K562 (cell line): ENCODE data around the gene MYO1F. TPM values are rescaled to one million over a fixed set of nuclear protein-coding genes. Genes with fewer than 3 reads are reported as not detected.

Experiments
- C11orf30 ChIP-seq: fragments of 450-650 bp; IDR thresholded peaks from 2 replicates; pipeline ENCODE4 v1.6.1; 2016; ENCODE audit warnings: low read depth, mild to moderate bottlenecking
- CEBPG ChIP-seq, 3 experiments: fragments of 200-800 bp in 1 of 3; sonication (Bioruptor generic) in 1 of 3; sonication (generic) in 1 of 3; formaldehyde crosslinking in 1 of 3; IDR thresholded peaks in 2 of 3; conservative IDR thresholded peaks in 1 of 3; 2 replicates each; pipeline versions ENCODE4 v1.6.1 to v1.8.0; 2016 to 2022; ENCODE audit warnings: missing compliant biosample characterization in 2 of 3, missing genetic modification characterization in 2 of 3, mild to moderate bottlenecking in 1 of 3, missing genetic modification reagents in 1 of 3
- FUS ChIP-seq: fragments of 200-400 bp; formaldehyde crosslinking; optimal IDR thresholded peaks from 2 replicates; pipeline ENCODE3; 2017; ENCODE audit warnings: low read depth, low read length
- MCM3 ChIP-seq: fragments of 450-650 bp; IDR thresholded peaks from 2 replicates; pipeline ENCODE4 v1.6.1; 2016
- NBN ChIP-seq: fragments of 450-650 bp; IDR thresholded peaks from 2 replicates; pipeline ENCODE4 v1.6.1; 2016; ENCODE audit warnings: low read depth, mild to moderate bottlenecking
- NCOR1 ChIP-seq: fragments of 450-650 bp; IDR thresholded peaks from 2 replicates; pipeline ENCODE4 v1.6.1; 2016; ENCODE audit warnings: mild to moderate bottlenecking, moderate library complexity
- NR4A1 ChIP-seq, 2 experiments: fragments of 250-450 bp in 1 of 2; fragments of 450-650 bp in 1 of 2; sonication (Bioruptor Pico) in 1 of 2; IDR thresholded peaks; 2 replicates each; pipeline versions ENCODE4 v1.4.0 to v1.6.1; 2016 to 2020; ENCODE audit warnings: mild to moderate bottlenecking in 2 of 2, missing compliant biosample characterization in 1 of 2, missing genetic modification characterization in 1 of 2, moderate library complexity in 1 of 2
- SMARCC2 ChIP-seq: fragments of 450-650 bp; IDR thresholded peaks from 2 replicates; pipeline ENCODE4 v1.6.1; 2017; ENCODE audit warnings: antibody characterized with exemption, moderate library complexity, mild to moderate bottlenecking, low read depth
- SRF ChIP-seq, 2 experiments: fragments of 250-450, 450-650 bp in 1 of 2; sonication (Bioruptor Pico) in 1 of 2; sonication (generic) in 1 of 2; formaldehyde crosslinking; IDR thresholded peaks; 2 replicates each; pipeline versions ENCODE4 v1.5.0 to v1.5.1; 2020 to 2022; ENCODE audit warnings: mild to moderate bottlenecking in 1 of 2, missing genetic modification reagents in 1 of 2
- U2AF1 ChIP-seq: fragments of 200-400 bp; formaldehyde crosslinking; optimal IDR thresholded peaks from 2 replicates; pipeline ENCODE3; 2017; ENCODE audit warnings: mild to moderate bottlenecking, low read depth, low read length, moderate library complexity
- ZBTB1 ChIP-seq: sonication (generic); formaldehyde crosslinking; IDR thresholded peaks from 2 replicates; pipeline ENCODE4 v1.8.1; 2023; ENCODE audit warnings: missing genetic modification reagents, low read depth, mild to moderate bottlenecking, borderline replicate concordance
- ZNF197 ChIP-seq: fragments of 200-800 bp; sonication (Bioruptor generic); IDR thresholded peaks from 2 replicates; pipeline ENCODE4 v1.6.1; 2016; ENCODE audit warnings: low read depth, missing genetic modification characterization, missing compliant biosample characterization
- polyA plus RNA-seq, 8 experiments: library from polyadenylated mRNA; depleted of rRNA in 4 of 8; stranded (reverse) in 5 of 8; unstranded in 3 of 8; fragments of >200 nt; fragmentation: Nextera tagmentation in 2 of 8; fragmentation: Illumina TruSeq in 1 of 8; extraction: Ambion mirVana in 2 of 8; extraction: Trizol in 1 of 8; gene quantifications; 2 replicates each; pipeline versions ENCODE4 v1.2.1 to v1.2.3, GENCODE V29; 2011 to 2014; ENCODE audit warnings: inconsistent platforms in 1 of 8, missing spikeins in 1 of 8
- total RNA-seq, 7 experiments: library from RNA; depleted of rRNA in 6 of 7; stranded (reverse); fragments of >200 nt in 6 of 7; fragmentation: Illumina TruSeq in 2 of 7; extraction: Trizol in 2 of 7; gene quantifications; 2 replicates each; pipeline versions ENCODE4 v1.2.1 to v1.2.3, GENCODE V29; 2011 to 2021; ENCODE audit warnings: low replicate concordance in 1 of 7
- TF ChIP-seq, protein P1 (sequence below): fragments of 250-450 bp; sonication (Bioruptor Pico); IDR thresholded peaks from 2 replicates; pipeline ENCODE4 v1.5.0; 2022; ENCODE audit warnings: mild to moderate bottlenecking
- TF ChIP-seq, protein P2 (sequence below), 3 experiments: fragments of 200-800 bp in 1 of 3; fragments of 250-450 bp in 1 of 3; fragments of 450-650 bp in 1 of 3; sonication (Bioruptor Pico) in 1 of 3; sonication (Bioruptor generic) in 1 of 3; formaldehyde crosslinking in 1 of 3; IDR thresholded peaks; 2 replicates each; pipeline versions ENCODE4 v1.6.1 to v1.8.0; 2016 to 2022; ENCODE audit warnings: mild to moderate bottlenecking in 2 of 3, missing genetic modification characterization in 2 of 3, missing compliant biosample characterization in 1 of 3, moderate library complexity in 1 of 3
- TF ChIP-seq, protein P3 (sequence below): fragments of 250-450 bp; sonication (Bioruptor Pico); IDR thresholded peaks from 2 replicates; pipeline ENCODE4 v1.8.0; 2022; ENCODE audit warnings: inconsistent platforms
- TF ChIP-seq, protein P4 (sequence below), 2 experiments: IDR thresholded peaks in 1 of 2; conservative IDR thresholded peaks in 1 of 2; 2 replicates each; pipeline ENCODE4 v1.6.1; 2016; ENCODE audit warnings: low read depth in 2 of 2, mild to moderate bottlenecking in 1 of 2, missing compliant biosample characterization in 1 of 2, missing genetic modification characterization in 1 of 2, moderate library complexity in 1 of 2

Gene MYO1F
- total and polyA plus RNA-seq, 9 of the 15 experiments (the other 6 are each of a cell fraction or from before 2014, with no cell fraction given), result 0.78 to 9.4 (median 4.3) TPM

DNA sequence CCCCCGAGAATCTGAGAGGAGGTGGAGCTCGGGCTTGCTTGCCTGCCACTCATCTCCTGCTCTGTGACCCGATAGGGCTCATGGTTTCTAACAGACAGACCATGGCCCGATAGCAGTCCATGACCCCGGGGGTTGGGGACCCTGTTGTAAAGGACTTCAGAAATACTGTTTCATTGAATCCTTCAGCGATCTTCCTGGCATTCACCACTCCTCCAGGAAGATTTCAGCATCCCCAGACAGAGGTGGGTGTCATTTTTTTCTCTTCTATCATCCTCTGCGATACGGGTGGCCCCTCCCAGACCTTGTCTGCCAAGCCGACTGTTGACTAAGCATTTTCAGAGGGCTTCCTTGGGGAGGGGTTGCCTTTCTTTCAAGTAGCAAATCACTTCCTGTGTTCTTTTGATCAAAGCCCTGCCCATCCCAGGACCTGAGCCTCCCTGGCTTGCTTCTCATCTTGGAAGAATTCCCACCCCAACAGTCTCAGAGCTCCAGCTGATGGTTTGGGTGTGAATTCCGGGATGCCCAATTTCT, 1.7 kb downstream of the MYO1F start (continued):
- TF ChIP-seq, protein P1, sequence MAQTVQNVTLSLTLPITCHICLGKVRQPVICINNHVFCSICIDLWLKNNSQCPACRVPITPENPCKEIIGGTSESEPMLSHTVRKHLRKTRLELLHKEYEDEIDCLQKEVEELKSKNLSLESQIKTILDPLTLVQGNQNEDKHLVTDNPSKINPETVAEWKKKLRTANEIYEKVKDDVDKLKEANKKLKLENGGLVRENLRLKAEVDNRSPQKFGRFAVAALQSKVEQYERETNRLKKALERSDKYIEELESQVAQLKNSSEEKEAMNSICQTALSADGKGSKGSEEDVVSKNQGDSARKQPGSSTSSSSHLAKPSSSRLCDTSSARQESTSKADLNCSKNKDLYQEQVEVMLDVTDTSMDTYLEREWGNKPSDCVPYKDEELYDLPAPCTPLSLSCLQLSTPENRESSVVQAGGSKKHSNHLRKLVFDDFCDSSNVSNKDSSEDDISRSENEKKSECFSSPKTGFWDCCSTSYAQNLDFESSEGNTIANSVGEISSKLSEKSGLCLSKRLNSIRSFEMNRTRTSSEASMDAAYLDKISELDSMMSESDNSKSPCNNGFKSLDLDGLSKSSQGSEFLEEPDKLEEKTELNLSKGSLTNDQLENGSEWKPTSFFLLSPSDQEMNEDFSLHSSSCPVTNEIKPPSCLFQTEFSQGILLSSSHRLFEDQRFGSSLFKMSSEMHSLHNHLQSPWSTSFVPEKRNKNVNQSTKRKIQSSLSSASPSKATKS, result no peak
- TF ChIP-seq NCOR1 (no peak), SRF (CRISPR knock-in tag; IDR thresholded peaks at IDR 0.05) (peak in 1 of 2 experiments; percentile 65; a peak in 1 of 4 replicates), U2AF1 (no peak), SMARCC2 (no peak), NR4A1 (CRISPR knock-in tag; IDR thresholded peaks at IDR 0.05) (no peak), NR4A1 (tag; IDR thresholded peaks at IDR 0.05) (no peak), C11orf30 (peak; percentile 94), FUS (no peak), NBN (no peak), MCM3 (no peak), CEBPG (CRISPR knock-in tag; IDR thresholded peaks at IDR 0.05) (no peak), CEBPG (tag; conservative IDR thresholded peaks at IDR 0.05 in 1 of 2, IDR thresholded peaks at IDR 0.05 in 1 of 2) (no peak), ZNF197 (no peak), ZBTB1 (CRISPR knock-in tag) (no peak)
- TF ChIP-seq, protein P2, sequence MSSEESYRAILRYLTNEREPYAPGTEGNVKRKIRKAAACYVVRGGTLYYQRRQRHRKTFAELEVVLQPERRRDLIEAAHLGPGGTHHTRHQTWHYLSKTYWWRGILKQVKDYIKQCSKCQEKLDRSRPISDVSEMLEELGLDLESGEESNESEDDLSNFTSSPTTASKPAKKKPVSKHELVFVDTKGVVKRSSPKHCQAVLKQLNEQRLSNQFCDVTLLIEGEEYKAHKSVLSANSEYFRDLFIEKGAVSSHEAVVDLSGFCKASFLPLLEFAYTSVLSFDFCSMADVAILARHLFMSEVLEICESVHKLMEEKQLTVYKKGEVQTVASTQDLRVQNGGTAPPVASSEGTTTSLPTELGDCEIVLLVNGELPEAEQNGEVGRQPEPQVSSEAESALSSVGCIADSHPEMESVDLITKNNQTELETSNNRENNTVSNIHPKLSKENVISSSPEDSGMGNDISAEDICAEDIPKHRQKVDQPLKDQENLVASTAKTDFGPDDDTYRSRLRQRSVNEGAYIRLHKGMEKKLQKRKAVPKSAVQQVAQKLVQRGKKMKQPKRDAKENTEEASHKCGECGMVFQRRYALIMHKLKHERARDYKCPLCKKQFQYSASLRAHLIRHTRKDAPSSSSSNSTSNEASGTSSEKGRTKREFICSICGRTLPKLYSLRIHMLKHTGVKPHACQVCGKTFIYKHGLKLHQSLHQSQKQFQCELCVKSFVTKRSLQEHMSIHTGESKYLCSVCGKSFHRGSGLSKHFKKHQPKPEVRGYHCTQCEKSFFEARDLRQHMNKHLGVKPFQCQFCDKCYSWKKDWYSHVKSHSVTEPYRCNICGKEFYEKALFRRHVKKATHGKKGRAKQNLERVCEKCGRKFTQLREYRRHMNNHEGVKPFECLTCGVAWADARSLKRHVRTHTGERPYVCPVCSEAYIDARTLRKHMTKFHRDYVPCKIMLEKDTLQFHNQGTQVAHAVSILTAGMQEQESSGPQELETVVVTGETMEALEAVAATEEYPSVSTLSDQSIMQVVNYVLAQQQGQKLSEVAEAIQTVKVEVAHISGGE (CRISPR knock-in tag; IDR thresholded peaks at IDR 0.05), result no peak
- TF ChIP-seq, protein P3, sequence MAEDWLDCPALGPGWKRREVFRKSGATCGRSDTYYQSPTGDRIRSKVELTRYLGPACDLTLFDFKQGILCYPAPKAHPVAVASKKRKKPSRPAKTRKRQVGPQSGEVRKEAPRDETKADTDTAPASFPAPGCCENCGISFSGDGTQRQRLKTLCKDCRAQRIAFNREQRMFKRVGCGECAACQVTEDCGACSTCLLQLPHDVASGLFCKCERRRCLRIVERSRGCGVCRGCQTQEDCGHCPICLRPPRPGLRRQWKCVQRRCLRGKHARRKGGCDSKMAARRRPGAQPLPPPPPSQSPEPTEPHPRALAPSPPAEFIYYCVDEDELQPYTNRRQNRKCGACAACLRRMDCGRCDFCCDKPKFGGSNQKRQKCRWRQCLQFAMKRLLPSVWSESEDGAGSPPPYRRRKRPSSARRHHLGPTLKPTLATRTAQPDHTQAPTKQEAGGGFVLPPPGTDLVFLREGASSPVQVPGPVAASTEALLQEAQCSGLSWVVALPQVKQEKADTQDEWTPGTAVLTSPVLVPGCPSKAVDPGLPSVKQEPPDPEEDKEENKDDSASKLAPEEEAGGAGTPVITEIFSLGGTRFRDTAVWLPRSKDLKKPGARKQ (CRISPR knock-in tag), result no peak
- TF ChIP-seq, protein P4, sequence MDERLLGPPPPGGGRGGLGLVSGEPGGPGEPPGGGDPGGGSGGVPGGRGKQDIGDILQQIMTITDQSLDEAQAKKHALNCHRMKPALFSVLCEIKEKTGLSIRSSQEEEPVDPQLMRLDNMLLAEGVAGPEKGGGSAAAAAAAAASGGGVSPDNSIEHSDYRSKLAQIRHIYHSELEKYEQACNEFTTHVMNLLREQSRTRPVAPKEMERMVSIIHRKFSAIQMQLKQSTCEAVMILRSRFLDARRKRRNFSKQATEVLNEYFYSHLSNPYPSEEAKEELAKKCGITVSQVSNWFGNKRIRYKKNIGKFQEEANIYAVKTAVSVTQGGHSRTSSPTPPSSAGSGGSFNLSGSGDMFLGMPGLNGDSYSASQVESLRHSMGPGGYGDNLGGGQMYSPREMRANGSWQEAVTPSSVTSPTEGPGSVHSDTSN (CRISPR knock-in tag; IDR thresholded peaks at IDR 0.05; ENCODE audit: low read depth), result no peak
- TF ChIP-seq, protein P4 (tag; conservative IDR thresholded peaks at IDR 0.05; ENCODE audit: low read depth), result peak; percentile 31
